PFSK-1 (cell line): Measurements from ENCODE around the gene SMKR1.

Experiments used
- FOXP2 ChIP-seq: optimal IDR thresholded peaks from 2 replicates; pipeline ENCODE3; 2011; ENCODE audit warnings: borderline replicate concordance, control low read depth, inconsistent platforms; ENCODE audit not compliant: insufficient read depth; ENCODE audit errors: extremely low read length, extremely low read depth
- POLR2AphosphoS5 ChIP-seq: IDR thresholded peaks from 2 replicates; pipeline ENCODE4 v1.6.1; 2012; ENCODE audit warnings: low read depth, mild to moderate bottlenecking, control low read depth, low read length, moderate library complexity
- SIN3A ChIP-seq: IDR thresholded peaks from 2 replicates; pipeline ENCODE4 v1.6.1; 2012; ENCODE audit warnings: mild to moderate bottlenecking, low read length, moderate library complexity, borderline replicate concordance; ENCODE audit not compliant: insufficient read depth
- TAF1 ChIP-seq: IDR thresholded peaks from 2 replicates; pipeline ENCODE4 v1.6.1; 2012; ENCODE audit warnings: low read length, control low read depth, borderline replicate concordance; ENCODE audit not compliant: insufficient read depth
- TF ChIP-seq, protein P1 (sequence below), 2 experiments: IDR thresholded peaks; 2 replicates each; pipeline versions ENCODE4 v1.6.1 to v1.8.0; 2011 to 2012; ENCODE audit warnings: low read depth in 2 of 2, low read length in 2 of 2, control low read depth in 1 of 2, inconsistent platforms in 1 of 2, mild to moderate bottlenecking in 1 of 2, moderate library complexity in 1 of 2; ENCODE audit not compliant: insufficient read depth in 1 of 2

SMKR1 gene

DNA sequence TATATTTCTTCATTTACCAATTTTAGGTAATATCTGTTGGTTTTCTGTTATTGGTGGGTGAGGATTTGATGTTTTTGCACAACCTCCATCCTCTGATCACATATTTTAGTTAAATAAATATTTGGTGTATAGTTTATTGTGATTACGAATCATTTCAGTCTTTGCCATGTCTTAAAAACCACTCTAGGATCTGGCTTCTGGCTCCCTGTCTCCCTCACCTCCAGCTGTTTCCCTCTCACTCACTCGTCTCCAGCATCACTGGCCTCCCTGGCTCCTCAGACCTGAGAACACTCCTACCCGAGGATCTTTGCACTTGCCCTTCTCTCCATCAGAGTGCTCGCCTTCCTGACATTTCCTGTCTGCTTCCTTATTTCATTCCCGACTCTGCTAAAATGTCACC, 58.5 kb downstream of the SMKR1 start:
- TF ChIP-seq, protein P1, sequence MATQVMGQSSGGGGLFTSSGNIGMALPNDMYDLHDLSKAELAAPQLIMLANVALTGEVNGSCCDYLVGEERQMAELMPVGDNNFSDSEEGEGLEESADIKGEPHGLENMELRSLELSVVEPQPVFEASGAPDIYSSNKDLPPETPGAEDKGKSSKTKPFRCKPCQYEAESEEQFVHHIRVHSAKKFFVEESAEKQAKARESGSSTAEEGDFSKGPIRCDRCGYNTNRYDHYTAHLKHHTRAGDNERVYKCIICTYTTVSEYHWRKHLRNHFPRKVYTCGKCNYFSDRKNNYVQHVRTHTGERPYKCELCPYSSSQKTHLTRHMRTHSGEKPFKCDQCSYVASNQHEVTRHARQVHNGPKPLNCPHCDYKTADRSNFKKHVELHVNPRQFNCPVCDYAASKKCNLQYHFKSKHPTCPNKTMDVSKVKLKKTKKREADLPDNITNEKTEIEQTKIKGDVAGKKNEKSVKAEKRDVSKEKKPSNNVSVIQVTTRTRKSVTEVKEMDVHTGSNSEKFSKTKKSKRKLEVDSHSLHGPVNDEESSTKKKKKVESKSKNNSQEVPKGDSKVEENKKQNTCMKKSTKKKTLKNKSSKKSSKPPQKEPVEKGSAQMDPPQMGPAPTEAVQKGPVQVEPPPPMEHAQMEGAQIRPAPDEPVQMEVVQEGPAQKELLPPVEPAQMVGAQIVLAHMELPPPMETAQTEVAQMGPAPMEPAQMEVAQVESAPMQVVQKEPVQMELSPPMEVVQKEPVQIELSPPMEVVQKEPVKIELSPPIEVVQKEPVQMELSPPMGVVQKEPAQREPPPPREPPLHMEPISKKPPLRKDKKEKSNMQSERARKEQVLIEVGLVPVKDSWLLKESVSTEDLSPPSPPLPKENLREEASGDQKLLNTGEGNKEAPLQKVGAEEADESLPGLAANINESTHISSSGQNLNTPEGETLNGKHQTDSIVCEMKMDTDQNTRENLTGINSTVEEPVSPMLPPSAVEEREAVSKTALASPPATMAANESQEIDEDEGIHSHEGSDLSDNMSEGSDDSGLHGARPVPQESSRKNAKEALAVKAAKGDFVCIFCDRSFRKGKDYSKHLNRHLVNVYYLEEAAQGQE (IDR thresholded peaks at IDR 0.05; ENCODE audit: insufficient read depth in 1 of 2, low read depth in 2 of 2, low read length in 2 of 2) = no peak
- TF ChIP-seq TAF1 (no peak), FOXP2 (no peak), SIN3A (no peak), POLR2AphosphoS5 (no peak)

DNA sequence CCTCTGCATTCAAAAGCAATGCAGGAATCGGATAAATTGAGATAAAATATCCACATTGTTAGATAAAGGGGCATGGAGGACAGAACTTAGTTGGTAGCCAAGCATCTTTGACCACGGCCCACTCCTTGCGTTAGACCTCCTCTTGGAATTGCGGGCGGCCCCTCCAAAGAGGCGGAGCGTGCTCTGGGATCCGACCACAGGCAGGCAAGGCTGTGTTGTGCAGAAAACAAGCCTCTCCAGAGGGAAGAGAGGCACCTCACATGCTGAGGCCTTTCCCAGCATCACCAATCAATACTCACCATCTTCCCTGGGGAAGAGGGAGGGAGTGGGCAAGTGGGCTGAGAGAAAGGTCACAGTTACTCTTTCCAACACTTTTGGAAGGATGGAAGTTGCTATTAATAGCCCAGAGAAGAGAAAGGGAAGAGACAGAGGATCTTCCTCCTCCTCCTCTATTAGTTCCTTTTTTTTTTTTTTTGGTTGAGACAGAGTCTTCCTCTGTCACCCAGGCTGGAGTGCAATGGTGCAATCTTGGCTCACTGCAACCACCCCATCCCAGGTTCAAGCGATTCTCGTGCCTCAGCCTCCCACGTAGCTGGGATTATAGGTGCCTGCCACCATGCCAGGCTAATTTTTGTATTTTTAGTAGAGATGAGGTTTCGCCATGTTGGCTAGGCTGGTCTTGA, 59.5 kb downstream of the SMKR1 start:
- no peak for TF ChIP-seq TAF1
- TF ChIP-seq, protein P1 (IDR thresholded peaks at IDR 0.05; ENCODE audit: insufficient read depth in 1 of 2, low read depth in 2 of 2, low read length in 2 of 2) = no peak
- TF ChIP-seq POLR2AphosphoS5 = no peak
- TF ChIP-seq SIN3A = no peak
- TF ChIP-seq FOXP2 = no peak
